Measurements from ENCODE around the gene ROGDI. TPM values are rescaled to one million over a fixed set of nuclear protein-coding genes. Genes with fewer than 3 reads are reported as not detected.

The ROGDI gene
- total and polyA plus RNA-seq, 10 of the 15 experiments (the other 5 are each of a cell fraction or from before 2014, with no cell fraction given): 0.40 to 23.5 (median 12.3) TPM

- TF ChIP-seq E2F8 (IDR thresholded peaks at IDR 0.05; ENCODE audit: low read depth, partially characterized antibody) (no peak), TCF3 (IDR thresholded peaks at IDR 0.05; ENCODE audit: borderline replicate concordance, insufficient read depth, low read depth, low read length) (no peak), PAX5 (IDR thresholded peaks at IDR 0.05; ENCODE audit: borderline replicate concordance, low read depth, low read length) (no peak), JUNB (IDR thresholded peaks at IDR 0.05) (no peak), ETV6 (conservative IDR thresholded peaks at IDR 0.05 in 1 of 2, IDR thresholded peaks at IDR 0.05 in 1 of 2; ENCODE audit: borderline replicate concordance in 1 of 2, low read depth in 1 of 2) (no peak), REST (IDR thresholded peaks at IDR 0.05; ENCODE audit: low read depth, low read length) (no peak), PKNOX1 (IDR thresholded peaks at IDR 0.05) (no peak), DPF2 (IDR thresholded peaks at IDR 0.05) (no peak), SMC3 (IDR thresholded peaks at IDR 0.05; ENCODE audit: borderline replicate concordance, low read length) (no peak), BHLHE40 (IDR thresholded peaks at IDR 0.05; ENCODE audit: borderline replicate concordance in 1 of 2, low read depth in 2 of 2, low read length in 1 of 2) (peak in 1 of 2 experiments; percentile 5; a peak in 2 of 4 replicates), GATAD2B (conservative IDR thresholded peaks at IDR 0.05; ENCODE audit: low read depth) (no peak), IRF3 (IDR thresholded peaks at IDR 0.05) (no peak), ZNF687 (IDR thresholded peaks at IDR 0.05) (0 out of 2 replicates have a peak, but pooled peaks have one; percentile 39), SIN3A (IDR thresholded peaks at IDR 0.05; ENCODE audit: low read depth, low read length) (no peak), WRNIP1 (IDR thresholded peaks at IDR 0.05; ENCODE audit: borderline replicate concordance, low read depth, low read length) (no peak), IKZF1 (conservative IDR thresholded peaks at IDR 0.05) (peak; percentile 97)
These were observed 33.7 kb downstream of the ROGDI start (continued) for GRCh38 chr16:4768549-4769305.
